ENCODE measurements around the gene NDUFA11.

DNA sequence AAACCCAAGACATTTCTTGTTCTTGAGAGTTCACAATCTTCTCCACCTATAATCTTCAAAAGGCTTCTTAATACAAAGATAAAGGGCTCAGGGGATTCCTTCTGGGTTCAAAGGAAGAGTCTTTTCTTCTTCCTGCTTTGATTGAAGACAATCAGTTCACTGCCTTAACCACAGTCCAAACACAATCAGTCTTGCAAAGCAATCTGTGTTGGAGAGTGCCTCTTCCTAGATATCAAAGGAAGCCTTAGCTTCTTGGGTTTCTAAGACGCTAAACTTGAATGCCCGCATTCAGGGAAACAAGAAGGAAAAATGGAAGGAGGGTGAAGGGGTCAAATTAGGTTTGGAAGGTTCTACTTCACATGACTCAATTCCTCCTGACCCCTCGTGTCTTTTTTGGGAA lies 47.2 kb upstream of the NDUFA11 start:
- TF ChIP-seq, protein P1, sequence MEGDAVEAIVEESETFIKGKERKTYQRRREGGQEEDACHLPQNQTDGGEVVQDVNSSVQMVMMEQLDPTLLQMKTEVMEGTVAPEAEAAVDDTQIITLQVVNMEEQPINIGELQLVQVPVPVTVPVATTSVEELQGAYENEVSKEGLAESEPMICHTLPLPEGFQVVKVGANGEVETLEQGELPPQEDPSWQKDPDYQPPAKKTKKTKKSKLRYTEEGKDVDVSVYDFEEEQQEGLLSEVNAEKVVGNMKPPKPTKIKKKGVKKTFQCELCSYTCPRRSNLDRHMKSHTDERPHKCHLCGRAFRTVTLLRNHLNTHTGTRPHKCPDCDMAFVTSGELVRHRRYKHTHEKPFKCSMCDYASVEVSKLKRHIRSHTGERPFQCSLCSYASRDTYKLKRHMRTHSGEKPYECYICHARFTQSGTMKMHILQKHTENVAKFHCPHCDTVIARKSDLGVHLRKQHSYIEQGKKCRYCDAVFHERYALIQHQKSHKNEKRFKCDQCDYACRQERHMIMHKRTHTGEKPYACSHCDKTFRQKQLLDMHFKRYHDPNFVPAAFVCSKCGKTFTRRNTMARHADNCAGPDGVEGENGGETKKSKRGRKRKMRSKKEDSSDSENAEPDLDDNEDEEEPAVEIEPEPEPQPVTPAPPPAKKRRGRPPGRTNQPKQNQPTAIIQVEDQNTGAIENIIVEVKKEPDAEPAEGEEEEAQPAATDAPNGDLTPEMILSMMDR (IDR thresholded peaks at IDR 0.05; ENCODE audit: insufficient read depth, low read length, poor library complexity, severe bottlenecking) = no peak
- no peak for TF ChIP-seq EZH2phosphoT487 (conservative IDR thresholded peaks at IDR 0.05; ENCODE audit: low read length)

All from SU-DHL-6 (cell line).